Dedifferentiated amniotic fluid mesenchymal stem cell (primary cell): ENCODE results near the gene PRM2.
A peak's percentile ranks its signal among the peaks of the same experiment; 100 is the strongest.

Experiments used
- DNase-seq: peaks from one replicate; pipeline ENCODE4 v3.0.0-alpha.2; 2016; ENCODE audit errors: extremely low spot score

The PRM2 gene

DNA sequence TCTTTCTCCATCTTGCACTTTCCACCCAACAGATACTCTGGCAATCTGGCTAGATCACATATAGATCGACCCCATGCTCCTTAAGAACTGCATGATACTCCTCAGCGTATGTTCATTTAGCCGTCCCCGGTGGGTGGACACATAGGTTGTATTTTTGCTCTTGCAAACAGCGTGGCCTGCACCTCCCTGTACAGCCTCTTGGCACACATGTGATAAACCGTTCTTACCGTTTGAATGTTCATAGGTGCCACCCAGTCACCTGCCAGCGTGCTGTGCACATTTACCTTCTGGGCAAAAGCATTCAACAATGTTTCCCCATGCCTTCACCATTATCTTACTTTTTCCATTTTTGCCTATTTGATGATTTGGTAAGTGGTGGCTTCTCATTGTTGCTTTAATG is 13.4 kb downstream of the PRM2 start:
- DNase-seq = no peak

DNA sequence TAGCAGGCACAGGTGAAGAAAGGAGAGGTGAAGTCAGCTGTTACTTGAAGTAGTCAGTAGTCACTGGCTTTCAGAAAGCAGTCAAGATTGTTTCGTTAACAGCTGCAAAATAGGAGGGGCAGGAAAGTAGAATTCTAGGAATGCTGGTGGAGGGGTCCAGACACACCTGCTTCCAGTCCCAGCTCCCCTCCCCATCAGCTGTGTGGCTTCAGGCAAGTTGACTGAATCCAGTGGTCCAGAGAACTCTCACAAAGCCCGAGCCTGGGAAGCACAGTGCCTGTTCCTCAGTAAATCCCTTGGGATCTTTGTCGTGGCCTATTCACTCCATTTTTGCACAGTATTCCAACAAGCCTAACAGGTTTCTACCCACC is 15.7 kb downstream of the PRM2 start:
- DNase-seq = no peak

DNA sequence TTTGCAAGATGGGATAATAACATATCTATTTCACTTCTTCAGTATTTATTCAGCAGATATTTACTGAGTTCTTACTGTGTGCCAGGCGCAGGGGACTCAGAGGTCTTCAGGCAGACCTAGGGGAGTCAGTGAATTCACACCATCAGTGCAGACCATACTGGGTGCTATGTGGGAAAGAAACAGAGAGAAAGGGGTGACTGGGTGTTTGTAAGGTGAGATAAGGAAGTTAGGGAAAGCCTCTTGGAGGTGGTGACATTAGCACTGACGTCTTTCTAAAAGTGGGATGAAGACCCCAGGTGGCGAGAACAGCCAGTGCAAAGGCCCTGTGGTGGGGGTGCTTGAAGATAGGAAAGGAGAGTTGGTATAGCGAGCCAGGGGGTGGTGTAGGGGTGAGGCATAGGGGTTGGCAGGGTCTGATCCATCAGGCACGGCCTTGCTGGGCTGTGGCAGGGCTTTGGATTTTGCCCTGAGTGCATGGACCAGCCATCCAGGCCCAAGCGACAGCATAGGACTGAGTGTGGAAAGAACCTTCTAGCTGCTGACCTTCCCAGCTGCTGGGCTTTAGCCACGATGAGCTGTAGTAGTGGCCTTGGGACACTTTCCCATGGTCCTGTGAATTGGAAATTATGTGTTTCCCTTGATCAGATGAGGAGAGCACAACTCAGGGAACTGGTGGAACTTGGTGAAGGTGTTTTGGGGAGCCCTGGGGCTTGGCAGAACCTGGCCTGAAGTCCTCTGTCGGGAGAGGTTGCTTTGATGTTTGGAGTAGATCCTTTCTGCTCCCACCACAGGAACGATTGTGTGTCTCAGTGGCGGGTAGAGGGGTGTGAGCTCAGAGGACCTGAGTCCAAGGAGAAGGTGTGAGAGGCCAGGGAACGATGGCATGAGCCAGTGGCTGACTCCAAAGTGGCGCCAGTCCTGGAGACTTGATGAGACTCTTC is 16.4 kb downstream of the PRM2 start:
- DNase-seq = no peak

DNA sequence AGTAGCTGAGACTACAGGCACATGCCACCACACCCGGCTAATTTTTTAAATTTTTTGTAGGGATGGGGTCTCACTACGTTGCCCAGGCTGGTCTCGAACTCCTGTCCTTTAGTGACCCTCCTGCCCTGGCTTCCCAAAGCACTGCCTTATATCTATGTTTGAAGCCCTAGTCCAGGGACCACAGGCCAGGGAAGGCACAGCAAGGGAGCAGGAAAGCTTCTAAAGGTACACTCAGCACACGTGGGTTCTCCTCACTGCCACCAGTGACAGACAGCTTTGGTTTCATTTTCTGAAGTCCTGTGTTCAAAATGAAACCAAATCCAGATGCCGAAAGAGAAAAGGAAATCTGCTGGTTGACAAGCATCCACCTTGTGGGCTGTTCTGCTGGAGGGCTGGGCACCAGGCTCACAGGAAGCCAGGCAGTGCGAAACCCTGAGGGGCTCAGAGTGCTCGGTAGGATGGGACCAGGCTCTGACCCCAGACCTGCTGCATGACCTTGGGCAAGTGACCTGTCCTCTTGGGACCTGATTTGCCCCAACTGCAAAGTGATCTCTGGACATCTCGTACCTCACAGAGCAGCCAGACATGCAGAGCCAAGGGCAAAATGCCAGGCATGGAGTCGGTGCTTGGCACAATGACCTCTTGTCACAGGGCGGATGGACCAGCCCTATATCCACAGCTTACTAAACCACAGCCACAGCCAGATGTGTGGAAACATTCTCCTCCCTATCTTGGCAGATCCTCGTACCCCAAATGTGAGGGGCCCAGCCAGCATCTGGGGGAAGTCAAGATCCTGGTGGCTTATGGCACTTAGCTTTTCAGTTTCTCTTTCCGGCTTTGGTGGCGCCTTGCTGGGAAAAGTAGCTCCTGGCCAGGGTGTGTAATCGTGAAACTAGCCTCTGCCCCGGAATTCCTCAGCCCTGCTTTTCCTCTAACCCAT is 17.5 kb downstream of the PRM2 start:
- DNase-seq = no peak

DNA sequence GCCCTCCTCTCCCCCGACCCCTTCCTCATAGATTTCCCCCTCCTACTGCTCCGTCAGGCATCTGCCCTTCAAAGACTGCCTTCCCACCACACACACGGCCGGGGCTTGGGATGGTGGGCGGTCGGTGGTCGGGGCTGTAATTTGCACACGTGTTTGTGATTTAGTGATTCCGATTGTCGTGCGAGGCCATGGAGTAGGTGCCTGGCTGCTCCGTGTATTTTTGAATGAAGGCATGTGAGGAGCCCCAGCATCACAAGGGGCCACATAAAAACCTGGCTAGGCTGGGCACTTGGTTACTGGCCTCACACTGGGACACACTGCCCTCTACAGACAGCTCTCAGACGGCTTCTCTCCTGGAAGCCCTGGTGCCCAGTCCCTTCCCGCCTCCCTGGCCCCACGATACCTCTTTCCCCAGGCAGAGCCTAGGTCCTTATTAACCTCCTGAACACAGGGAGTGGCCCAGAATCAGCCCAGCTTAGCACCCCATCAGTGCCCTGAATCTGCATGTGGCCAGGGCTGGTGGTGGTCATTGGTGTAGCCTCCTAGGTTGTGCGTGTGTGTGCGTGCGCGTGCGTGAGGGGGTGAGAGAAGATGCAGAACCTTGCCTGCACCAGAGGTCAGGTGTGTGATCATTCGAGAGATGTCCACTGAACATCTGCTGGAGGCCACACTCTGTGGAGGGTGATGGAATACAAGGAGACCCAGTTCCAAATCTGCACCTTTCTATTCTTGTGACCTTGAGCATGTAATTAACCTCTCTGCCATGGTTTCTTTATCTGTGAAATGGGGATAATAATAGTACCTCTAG is 18.9 kb downstream of the PRM2 start:
- DNase-seq = peak; percentile 64

DNA sequence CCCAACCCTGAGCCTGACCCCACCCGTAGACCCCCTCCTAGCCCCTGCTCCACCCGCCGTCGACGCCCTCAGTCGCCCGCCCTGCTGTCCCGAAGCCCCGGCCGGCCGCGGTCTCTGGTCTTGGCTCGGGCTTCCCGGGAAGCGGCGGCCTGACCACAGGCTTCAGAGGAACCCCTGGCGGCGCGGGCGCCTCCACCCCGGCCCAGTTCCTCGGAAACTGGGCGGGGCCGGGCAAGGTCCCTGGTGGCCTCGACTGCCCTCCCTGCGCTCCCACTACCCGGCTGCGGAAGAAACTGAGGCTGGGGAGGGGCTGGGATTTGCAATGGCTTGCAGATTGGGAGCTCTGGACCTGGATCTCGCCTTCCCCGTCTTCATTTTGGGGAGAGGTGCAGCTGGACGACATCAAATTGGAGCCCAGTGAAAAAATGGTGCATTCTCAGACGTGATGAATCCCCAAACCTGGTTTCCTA is 19.6 kb downstream of the PRM2 start:
- DNase-seq = peak; percentile 29

DNA sequence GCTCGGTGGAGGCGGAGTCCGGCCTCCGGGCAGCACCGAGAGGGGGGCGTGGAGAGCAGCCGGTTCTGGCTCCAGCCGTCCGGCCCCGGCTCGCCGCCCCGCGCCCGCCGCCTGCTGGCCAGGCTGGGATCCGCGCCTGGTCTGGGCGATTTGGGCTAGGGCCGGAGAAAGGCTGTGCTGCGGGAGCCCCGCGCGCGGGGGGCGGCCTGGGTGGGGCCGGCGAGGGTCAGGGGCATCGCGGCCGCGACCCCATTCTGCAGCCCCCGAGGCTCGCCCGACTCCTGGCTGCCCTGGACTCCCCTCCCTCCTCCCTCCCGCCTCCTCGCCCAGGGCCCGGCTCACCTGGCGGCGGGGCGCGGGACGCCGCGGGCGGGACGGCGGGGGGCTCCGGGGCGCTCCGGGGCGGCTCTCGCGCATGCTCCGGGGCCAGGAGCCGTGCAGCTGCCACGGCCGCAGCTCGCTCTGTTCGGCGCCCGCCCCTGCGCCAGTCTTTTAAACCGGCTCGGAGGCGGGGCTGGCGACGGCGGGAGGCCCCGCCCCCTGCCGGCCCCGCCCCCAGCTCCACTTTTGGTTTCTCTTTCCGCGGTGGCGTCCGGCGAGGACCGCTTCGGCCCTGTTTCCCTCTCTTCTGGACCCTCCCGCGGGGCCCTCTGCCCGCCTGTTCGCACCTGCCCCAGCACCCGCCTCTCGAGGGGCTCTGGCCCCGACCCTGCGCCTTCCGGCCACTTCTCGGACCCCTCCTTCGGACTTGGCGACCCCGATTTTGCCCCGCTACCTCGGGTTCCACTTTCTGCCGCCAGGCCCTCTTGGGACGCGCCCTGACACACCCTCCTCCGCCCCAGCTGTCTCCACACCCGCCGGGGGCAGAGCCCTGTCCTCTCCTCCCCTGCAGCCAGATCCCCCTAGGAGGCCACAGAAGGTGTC is 20.3 kb downstream of the PRM2 start, which contains the start of gene SOCS1:
Gene SOCS1 (minus strand): TSS at position 468 of the 924 bp plus-strand sequence. CDS start 726 bp downstream, outside the sequence.
- peak; percentile 71 for DNase-seq

DNA sequence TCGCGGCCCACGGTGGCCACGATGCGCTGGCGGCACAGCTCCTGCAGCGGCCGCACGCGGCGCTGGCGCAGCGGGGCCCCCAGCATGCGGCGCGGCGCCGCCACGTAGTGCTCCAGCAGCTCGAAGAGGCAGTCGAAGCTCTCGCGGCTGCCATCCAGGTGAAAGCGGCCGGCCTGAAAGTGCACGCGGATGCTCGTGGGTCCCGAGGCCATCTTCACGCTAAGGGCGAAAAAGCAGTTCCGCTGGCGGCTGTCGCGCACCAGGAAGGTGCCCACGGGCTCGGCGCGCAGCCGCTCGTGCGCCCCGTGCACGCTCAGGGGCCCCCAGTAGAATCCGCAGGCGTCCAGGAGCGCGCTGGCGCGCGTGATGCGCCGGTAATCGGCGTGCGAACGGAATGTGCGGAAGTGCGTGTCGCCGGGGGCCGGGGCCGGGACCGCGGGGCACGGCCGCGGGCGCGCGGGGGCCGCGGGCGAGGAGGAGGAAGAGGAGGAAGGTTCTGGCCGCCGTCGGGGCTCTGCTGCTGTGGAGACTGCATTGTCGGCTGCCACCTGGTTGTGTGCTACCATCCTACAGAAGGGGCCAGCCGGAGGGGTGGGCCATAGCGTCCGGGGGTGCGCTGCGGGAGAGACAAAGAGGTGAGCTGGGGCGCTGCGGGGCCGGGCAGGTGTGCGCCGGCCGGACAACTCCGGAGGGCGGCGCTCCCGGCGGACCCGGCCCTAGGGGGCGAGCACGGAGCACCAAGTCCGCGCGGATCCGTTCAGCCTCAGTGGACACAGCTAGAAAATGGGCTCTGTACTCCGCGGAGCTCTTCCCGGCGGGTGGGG is 21.2 kb downstream of the PRM2 start:
- no peak for DNase-seq

DNA sequence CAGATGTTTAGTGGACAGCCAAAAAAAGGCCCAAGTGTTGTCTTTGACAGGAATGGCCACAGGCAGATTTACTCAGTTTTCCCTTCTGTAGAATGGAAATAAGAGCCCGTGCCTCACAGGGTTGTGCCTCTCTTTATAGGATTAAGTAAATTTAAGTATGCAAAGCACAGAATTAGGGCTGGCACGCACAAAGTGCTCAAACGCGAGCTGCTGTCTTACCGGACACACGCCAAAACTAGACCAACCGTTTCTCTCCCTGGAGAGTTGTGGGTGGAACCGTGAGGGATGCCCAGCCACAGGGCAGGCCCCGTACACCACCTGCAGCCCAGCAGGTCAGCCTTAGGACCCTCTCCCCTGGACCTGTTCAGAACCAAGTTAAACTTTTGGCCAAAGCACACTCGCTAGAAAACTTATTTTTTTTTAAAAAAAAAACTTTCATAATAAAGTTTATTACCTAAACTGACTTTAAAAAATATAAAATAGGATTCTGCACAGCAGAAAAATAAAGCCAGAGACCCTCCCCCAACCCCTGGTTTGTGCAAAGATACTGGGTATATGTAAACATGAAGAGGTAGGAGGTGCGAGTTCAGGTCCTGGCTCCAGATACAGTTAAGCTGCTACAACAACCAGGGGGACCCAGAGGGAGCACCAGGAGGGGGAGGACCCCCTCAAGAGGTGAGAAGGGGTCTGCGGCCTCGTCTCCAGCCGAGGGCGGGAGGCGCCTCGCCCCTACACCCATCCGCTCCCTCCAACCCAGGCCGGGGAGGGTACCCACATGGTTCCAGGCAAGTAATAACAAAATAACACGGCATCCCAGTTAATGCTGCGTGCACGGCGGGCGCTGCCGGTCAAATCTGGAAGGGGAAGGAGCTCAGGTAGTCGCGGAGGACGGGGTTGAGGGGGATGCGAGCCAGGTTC is 22.0 kb downstream of the PRM2 start:
- DNase-seq = no peak

DNA sequence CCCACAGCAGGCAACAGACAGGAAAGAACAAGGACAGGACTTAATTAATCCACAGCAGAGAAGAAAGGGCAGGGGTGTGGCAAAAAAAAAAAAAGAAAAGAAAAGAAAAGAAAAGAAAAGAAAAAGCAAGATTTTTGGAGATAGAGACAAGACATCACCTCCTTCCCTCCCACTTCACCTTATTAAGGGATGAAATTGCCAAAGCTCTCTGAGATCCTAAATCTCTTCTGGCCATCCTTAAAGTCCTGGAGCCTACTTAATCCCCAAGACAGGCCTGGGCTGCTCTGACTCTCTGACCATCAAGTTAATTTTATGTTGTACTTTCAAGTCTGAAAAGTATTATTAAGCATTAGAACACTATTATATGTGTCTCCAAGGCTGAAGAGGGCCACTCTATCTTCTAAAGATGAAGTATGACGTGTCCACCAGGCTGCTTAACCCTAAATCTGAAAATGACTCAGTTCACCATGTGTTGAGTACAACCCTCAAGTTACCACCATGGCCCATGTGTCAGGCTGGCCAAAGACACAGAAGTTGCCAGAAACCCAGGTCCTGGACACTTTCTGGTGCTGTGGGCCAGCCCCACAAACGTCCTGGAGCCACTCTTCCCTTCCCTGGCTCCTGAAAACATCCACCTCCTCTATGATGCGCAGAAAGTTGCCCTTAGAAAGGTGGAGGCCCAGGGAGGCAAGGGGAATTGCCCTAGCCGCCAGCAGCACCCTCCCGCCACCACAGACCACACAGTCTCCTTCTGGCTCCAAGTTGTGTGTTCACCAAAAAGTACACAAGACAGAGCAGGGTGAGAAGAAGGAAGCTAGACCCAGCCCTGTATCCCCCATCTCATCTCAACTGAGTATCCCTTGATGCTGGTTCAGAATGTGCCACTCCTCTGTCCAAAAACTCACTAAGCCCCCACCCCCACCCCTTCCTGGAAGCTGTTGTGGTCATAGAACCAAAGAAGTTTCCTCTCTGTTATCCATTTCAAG is 23.0 kb downstream of the PRM2 start:
- DNase-seq = no peak

DNA sequence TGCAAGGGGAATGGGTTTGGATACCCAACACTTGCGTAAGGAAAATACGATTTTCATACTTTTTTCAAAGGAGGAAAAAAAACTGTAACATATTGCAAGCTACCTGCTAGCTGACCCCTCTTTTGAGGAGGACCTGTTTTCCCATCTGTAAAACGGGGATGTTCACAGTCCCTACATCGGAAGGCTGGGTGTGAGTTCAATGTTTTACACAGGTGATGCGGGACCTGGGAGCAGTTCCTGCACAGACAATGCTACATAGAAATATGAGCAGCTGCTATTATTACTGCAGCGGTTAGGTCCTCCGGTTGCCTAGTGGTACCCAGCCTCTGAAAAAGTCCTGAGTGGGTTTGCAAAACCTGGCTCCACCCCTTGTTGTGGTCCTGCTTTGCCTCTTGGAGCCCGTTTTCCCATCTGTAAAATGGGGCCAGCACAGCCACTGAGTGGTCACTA is 23.8 kb downstream of the PRM2 start:
- DNase-seq = no peak

DNA sequence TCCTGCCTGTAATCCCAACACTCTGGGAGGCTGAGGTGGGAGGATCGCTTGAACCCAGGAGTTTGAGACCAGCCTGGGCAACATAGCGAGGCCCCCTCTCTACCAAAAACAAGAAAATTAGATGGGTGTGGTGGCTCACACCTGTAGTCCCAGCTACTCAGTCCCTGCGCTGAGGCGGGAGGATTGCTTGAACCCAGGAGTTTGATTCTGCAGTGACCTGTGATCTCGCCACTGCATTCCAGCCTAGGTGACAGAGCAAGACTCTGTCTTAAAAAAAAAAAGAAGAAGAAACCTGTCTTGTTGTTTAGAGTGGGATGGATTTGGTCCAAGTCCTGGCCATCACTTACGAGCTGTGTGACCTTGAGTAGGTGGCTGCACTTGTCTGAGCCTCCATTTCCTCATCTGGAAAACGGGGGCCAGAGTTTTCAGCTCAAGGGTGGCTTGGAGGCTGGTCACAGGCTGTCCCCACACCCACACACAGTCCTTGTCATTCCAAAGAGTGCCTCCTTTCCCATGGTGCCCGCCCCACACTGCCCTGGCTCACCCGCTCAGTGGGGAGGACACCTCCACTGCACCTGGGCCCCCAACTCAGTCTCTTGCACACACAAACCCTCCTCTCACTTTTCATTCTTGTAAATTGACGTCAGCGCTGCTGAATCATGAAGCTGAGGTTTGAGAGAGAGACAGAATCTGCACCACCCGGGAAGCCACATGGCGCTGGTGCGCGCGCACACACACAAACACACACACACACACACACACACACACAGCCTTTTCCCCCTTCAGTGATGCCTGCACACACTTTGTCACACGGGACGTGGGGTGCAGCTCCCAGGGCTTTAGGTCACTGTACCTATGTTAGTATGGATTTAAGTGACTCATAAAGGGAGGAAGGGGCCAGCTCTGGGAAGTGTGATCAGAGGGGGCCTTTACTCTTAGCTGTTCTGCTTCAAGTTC is 24.5 kb downstream of the PRM2 start:
- no peak for DNase-seq

DNA sequence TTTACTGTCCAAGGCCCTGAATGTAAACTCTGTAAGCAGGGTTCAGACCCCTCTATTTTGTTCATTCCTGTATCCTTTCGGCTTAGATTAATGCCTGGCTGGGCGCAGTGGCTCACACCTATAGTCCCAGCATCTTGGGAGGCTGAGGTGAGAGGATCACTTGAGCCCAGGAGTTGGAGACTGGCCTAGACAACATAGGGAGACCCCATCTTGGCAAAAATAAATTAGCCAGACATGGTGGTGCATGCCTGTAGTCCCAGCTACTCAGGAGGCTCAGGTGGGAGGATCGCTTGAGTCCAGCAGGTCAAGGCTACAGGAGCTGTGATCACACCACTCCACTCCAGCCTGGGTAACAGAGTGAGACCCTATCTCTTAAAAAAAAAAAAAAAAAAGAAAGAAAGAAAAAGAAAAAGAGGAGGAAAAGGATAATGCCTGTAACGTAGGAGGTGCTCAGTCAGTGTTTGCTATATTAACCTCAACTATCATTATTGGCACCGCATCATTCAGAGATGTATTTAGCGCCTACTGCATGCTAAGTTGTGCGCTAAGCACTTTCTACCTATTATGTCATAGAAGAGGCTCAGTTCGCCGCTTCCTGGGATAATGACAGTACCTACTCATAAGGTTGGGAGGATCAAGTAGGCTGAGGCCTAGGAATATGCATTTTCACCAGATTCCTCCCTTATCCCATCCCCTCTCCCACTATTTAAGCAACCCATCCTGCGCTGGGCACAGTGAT is 25.3 kb downstream of the PRM2 start:
- DNase-seq = no peak

DNA sequence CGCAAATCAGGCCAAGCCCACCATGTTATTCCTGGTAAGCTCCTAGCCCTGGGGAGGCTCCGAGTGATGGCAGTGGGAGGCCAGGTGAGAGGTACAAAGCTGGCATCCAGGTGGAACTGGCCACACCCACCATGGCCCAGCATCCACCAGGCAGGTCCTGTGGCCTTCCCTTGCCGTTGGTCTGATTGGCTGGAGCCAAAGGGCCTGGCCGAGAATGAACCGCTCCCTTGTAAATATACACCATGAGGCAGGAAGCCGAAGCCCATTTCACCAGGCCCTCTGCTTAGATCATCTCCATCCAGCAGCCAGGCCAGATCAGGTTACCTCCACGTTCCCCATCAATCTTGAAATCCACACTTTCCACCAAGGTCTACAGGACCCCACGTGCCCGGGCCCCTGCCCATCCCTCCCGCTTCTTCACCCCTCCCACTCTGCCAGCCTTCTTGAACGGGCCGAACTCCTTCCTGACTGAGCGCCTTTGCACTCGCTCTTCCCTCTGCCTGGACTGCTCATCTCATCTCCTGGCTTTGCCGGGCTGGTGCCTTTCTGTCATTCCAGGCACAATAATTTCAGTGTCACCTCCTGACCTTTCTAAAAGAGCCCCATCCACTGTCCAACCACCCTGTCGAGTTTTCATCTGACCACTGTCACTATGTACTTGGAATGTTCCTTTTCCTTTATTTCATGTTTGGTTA is 26.0 kb downstream of the PRM2 start:
- DNase-seq = no peak
